Glutamatergic neuron (in vitro differentiated cells): ENCODE data around the gene BNIP5. TPM values are rescaled to one million over a fixed set of nuclear protein-coding genes. Genes with fewer than 3 reads are reported as not detected.

ENCODE experiments used
- DNase-seq: peaks from one replicate; pipeline ENCODE4 v3.0.0; 2022
- H3K27ac Mint-ChIP-seq: one replicate; pipeline ENCODE4 v1.8.0; 2020; ENCODE audit warnings: mild to moderate bottlenecking, mixed read lengths, inconsistent platforms; ENCODE audit not compliant: unreplicated experiment
- H3K27me3 Mint-ChIP-seq: one replicate; pipeline ENCODE4 v1.8.0; 2020; ENCODE audit warnings: mild to moderate bottlenecking, moderate library complexity, mixed read lengths, inconsistent platforms; ENCODE audit not compliant: unreplicated experiment
- H3K36me3 Mint-ChIP-seq: one replicate; pipeline ENCODE4 v1.8.0; 2020; ENCODE audit warnings: mild to moderate bottlenecking, mixed read lengths, inconsistent platforms; ENCODE audit not compliant: unreplicated experiment
- H3K4me1 Mint-ChIP-seq: one replicate; pipeline ENCODE4 v1.8.0; 2020; ENCODE audit warnings: mild to moderate bottlenecking, low read depth, mixed read lengths, inconsistent platforms; ENCODE audit not compliant: unreplicated experiment
- H3K4me3 Mint-ChIP-seq: one replicate; pipeline ENCODE4 v1.8.0; 2020; ENCODE audit warnings: mild to moderate bottlenecking, mixed read lengths, inconsistent platforms; ENCODE audit not compliant: unreplicated experiment
- H3K9me3 Mint-ChIP-seq: one replicate; pipeline ENCODE4 v1.8.0; 2020; ENCODE audit warnings: mild to moderate bottlenecking, moderate library complexity, mixed read lengths, inconsistent platforms; ENCODE audit not compliant: unreplicated experiment
- total RNA-seq: library from RNA; stranded (reverse); fragmentation: NEBNext Ultra II Directional; extraction: Animal tissue kit (Norgen Biotek cat#: 25700); gene quantifications from one replicate; pipeline ENCODE4 v1.2.1, GENCODE V29; 2021; ENCODE audit not compliant: unreplicated experiment
- TF ChIP-seq, protein P1 (sequence below): fragments of 200-600 bp; sonication (generic); IDR thresholded peaks from one replicate; pipeline ENCODE4 v1.5.0; 2021; ENCODE audit not compliant: partially characterized antibody, unreplicated experiment

The BNIP5 gene
- total RNA-seq, 1 donor from 2014 or later, result not detected

DNA sequence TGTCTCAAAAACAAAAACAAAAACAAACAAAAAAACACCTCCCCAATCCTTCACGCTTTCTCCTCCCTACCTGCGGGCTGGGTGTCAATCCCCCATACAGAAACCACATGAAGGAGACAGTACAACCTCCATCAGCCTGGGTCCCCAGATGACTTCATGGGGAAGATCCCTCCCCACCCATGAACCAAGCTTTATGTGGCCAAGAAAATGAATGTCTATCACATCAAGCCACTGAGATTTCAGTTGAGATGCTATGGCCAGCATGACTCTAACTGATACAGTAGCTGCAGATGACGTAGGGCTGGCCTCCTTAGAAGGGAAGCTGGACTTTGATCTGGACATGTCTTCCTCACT, 21.2 kb upstream of the BNIP5 start:
- H3K4me1 Mint-ChIP-seq, result peaks cover 5% of the 10 kb centered on the region
- TF ChIP-seq, protein P1, sequence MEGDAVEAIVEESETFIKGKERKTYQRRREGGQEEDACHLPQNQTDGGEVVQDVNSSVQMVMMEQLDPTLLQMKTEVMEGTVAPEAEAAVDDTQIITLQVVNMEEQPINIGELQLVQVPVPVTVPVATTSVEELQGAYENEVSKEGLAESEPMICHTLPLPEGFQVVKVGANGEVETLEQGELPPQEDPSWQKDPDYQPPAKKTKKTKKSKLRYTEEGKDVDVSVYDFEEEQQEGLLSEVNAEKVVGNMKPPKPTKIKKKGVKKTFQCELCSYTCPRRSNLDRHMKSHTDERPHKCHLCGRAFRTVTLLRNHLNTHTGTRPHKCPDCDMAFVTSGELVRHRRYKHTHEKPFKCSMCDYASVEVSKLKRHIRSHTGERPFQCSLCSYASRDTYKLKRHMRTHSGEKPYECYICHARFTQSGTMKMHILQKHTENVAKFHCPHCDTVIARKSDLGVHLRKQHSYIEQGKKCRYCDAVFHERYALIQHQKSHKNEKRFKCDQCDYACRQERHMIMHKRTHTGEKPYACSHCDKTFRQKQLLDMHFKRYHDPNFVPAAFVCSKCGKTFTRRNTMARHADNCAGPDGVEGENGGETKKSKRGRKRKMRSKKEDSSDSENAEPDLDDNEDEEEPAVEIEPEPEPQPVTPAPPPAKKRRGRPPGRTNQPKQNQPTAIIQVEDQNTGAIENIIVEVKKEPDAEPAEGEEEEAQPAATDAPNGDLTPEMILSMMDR, result no peak
- H3K27ac Mint-ChIP-seq, result no peak overlapping the region
- peaks cover 3% of the 10 kb centered on the region for H3K27me3 Mint-ChIP-seq
- peaks cover 7% of the 10 kb centered on the region for H3K36me3 Mint-ChIP-seq
- H3K4me3 Mint-ChIP-seq, result no peak overlapping the region
- no peak for DNase-seq
- H3K9me3 Mint-ChIP-seq, result peaks cover 6% of the 10 kb centered on the region

DNA sequence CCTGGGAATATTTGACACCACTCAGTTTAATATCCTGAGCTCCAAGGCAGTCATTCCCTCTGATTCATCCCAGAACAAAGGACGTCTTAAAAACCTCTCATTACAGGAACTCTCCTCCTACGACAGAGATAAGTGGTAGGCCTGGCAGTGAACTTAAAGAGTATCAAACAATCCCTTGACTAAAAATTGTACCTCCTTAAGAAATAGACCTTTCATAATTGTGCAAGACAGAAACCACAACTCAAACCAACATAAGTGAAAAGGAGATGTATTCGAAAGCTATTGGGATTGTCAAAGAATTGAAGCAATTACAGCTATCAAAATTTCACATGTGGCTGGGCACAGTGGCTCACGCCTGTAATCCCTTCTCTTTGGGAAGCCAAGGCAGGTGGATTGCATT, 19.1 kb upstream of the BNIP5 start:
- no peak overlapping the region for H3K27ac Mint-ChIP-seq
- H3K4me3 Mint-ChIP-seq, result no peak overlapping the region
- TF ChIP-seq, protein P1, result no peak
- peaks cover 3% of the 10 kb centered on the region for H3K4me1 Mint-ChIP-seq
- H3K9me3 Mint-ChIP-seq, result peaks cover 5% of the 10 kb centered on the region
- H3K27me3 Mint-ChIP-seq, result peaks cover 4% of the 10 kb centered on the region
- no peak for DNase-seq
- H3K36me3 Mint-ChIP-seq, result peaks cover 7% of the 10 kb centered on the region

DNA sequence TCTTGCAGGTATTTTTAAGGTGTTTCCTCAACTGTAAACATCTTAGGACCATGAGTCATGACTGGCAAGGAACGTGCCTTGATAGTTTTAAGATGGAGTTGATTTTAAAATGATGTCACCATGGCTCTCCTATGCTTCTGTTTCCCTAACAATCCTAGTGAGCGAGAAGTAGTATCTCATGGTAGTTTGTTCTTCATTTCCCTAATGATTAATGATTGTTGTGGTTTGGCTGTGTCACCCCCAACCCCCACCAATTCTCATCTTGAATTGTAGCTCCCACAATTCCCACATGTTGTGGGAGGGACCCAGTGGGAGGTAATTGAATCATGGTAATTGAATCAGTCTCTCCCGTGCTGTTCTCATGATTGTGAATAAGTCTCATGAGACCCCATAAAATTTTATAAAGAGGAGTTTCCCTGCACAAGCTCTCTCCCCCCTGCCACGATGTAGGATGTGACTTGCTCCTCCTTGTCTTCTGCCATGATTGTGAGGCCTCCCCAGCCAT, 16.8 kb upstream of the BNIP5 start:
- TF ChIP-seq, protein P1, result no peak
- Mint-ChIP-seq H3K9me3 (peaks cover 4% of the 10 kb centered on the region), H3K27me3 (peaks cover 4% of the 10 kb centered on the region), H3K36me3 (peaks cover 7% of the 10 kb centered on the region), H3K4me3 (no peak overlapping the region), H3K4me1 (peaks cover 10% of the 10 kb centered on the region), H3K27ac (no peak overlapping the region)
- DNase-seq, result no peak

DNA sequence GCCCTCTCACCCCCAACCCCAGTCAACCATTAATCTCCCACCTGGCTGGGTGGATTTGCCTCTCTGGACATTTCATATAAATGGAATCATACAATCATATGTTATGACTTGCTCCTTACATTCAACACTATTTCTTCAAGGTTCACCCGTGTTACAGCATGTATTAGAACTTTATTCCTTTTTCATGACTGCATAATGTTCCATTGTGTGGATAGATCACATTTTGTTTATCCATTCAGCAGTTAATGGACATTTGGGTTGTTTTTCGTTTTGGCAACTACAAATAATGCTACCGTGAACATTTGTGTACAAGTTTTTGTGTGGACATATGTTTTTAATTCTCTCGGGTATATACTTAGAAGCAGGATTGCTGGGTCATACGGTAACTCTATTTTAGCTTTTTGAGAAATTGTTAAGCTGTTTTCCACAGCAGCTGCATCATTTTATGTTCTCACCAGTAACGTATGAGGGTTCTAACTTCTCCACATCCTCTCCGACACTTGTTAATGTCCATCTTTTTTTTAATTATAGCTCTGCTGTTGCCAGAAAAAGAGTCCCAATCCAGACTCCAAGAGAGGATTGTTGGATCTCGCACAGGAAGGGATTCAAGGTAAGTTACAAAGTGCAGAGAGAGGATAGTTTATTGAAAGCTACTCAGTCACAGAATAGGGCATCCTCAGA, 15.9 kb upstream of the BNIP5 start:
- TF ChIP-seq, protein P1, result no peak
- DNase-seq, result no peak
- H3K36me3 Mint-ChIP-seq, result peaks cover 7% of the 10 kb centered on the region
- H3K4me3 Mint-ChIP-seq, result no peak overlapping the region
- peaks cover 4% of the 10 kb centered on the region for H3K27me3 Mint-ChIP-seq
- peaks cover 4% of the 10 kb centered on the region for H3K9me3 Mint-ChIP-seq
- H3K27ac Mint-ChIP-seq, result no peak overlapping the region
- peaks cover 10% of the 10 kb centered on the region for H3K4me1 Mint-ChIP-seq
